ENCODE data around the gene DMRTC2. TPM values are rescaled to one million over a fixed set of nuclear protein-coding genes. Genes with fewer than 3 reads are reported as not detected.

DMRTC2 gene
- total RNA-seq, 1 experiment from 2014 or later, result not detected

DNA sequence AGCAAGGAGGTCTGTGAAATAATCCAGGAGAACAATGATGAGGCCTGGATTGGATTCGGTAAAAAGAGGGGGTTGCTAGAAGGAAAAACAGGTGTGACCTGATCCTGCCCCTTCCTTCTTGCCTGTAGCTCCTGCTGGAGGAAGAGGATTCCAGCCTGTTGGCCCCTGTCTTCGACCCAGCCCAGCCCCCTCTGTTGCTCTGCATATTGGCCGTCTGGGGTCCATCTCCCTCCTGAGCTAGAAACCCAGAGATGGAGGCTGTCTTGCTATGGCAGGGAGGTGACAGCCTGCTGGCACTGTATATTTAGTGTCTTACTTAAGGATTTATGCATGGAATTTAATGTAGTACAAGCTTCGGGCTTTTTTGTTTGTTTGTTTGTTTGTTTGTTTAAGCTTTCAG lies 6.6 kb downstream of the DMRTC2 start:
- ChIA-PET RAD21 (ENCODE audit: low non-redundant PET in 1 of 2, low total read pairs in 2 of 2, uncharacterized antibody in 2 of 2, unreplicated experiment in 2 of 2) (no interaction called here), POLR2A (no interaction called here), CTCF (interaction anchor here (1.3 kb wide), 1 partner anchor 15 kb away, joined by 9 read pairs; no protein-coding TSS in a partner anchor)
- Histone ChIP-seq H3K9ac (ENCODE audit: low read length) (no peak overlapping the region), H3K27me3 (ENCODE audit: insufficient read depth, low read length) (peaks cover 39% of the 10 kb centered on the region), H3K9me2 (ENCODE audit: insufficient read depth) (no peaks in the 10 kb centered on the region), H3K4me3 (replicated peaks in 1 of 2; ENCODE audit: low read depth in 1 of 2, low read length in 2 of 2) (no peak overlapping the region), H3K79me2 (ENCODE audit: insufficient read depth, low read length) (no peaks in the 10 kb centered on the region), H3K36me3 (ENCODE audit: control insufficient read depth in 1 of 2, insufficient read depth in 2 of 2, low read length in 2 of 2) (no peaks in the 10 kb centered on the region), H3K9me3 (ENCODE audit: control insufficient read depth in 1 of 2, insufficient read depth in 1 of 2, low read depth in 1 of 2, low read length in 2 of 2) (no peaks in the 10 kb centered on the region), H3K4me1 (ENCODE audit: control insufficient read depth in 1 of 2, insufficient read depth in 2 of 2, low read length in 2 of 2) (no peaks in the 10 kb centered on the region), H2AFZ (ENCODE audit: low read depth, low read length, poor library complexity, severe bottlenecking) (no peak overlapping the region), H4K20me1 (ENCODE audit: insufficient read depth) (no peaks in the 10 kb centered on the region), H3K27ac (ENCODE audit: low read depth, low read length) (no peak overlapping the region), H3K4me2 (ENCODE audit: low read length) (no peak overlapping the region)
- no TSS peak for BruUV-seq (replicated peaks)
- intact Hi-C loops (cut with micrococcal nuclease), result no loop called here
- DNase-seq (ENCODE audit: low read depth, low spot score), result no peak
- TF ChIP-seq RAD21 (IDR thresholded peaks at IDR 0.05; ENCODE audit: low read depth) (no peak), ELF1 (IDR thresholded peaks at IDR 0.05; ENCODE audit: borderline replicate concordance, low read depth) (no peak), EGR1 (IDR thresholded peaks at IDR 0.05; ENCODE audit: low read depth) (no peak), CEBPB (IDR thresholded peaks at IDR 0.05; ENCODE audit: low read depth) (no peak), POLR2AphosphoS5 (IDR thresholded peaks at IDR 0.05; ENCODE audit: low read depth, low read length) (no peak), JUND (IDR thresholded peaks at IDR 0.05) (no peak), EZH2 (IDR thresholded peaks at IDR 0.05) (no peak), SIN3A (IDR thresholded peaks at IDR 0.05; ENCODE audit: low read depth) (no peak), SRF (IDR thresholded peaks at IDR 0.05; ENCODE audit: low read depth) (no peak), EZH2phosphoT487 (IDR thresholded peaks at IDR 0.05; ENCODE audit: borderline replicate concordance) (no peak), FOSL1 (IDR thresholded peaks at IDR 0.05; ENCODE audit: low read depth) (no peak), POLR2A (IDR thresholded peaks at IDR 0.05; ENCODE audit: borderline replicate concordance, extremely low read depth, insufficient read depth, insufficient read length) (no peak)
- TF ChIP-seq, protein P1, sequence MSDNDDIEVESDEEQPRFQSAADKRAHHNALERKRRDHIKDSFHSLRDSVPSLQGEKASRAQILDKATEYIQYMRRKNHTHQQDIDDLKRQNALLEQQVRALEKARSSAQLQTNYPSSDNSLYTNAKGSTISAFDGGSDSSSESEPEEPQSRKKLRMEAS (IDR thresholded peaks at IDR 0.05), result no peak
- TF ChIP-seq, protein P2, sequence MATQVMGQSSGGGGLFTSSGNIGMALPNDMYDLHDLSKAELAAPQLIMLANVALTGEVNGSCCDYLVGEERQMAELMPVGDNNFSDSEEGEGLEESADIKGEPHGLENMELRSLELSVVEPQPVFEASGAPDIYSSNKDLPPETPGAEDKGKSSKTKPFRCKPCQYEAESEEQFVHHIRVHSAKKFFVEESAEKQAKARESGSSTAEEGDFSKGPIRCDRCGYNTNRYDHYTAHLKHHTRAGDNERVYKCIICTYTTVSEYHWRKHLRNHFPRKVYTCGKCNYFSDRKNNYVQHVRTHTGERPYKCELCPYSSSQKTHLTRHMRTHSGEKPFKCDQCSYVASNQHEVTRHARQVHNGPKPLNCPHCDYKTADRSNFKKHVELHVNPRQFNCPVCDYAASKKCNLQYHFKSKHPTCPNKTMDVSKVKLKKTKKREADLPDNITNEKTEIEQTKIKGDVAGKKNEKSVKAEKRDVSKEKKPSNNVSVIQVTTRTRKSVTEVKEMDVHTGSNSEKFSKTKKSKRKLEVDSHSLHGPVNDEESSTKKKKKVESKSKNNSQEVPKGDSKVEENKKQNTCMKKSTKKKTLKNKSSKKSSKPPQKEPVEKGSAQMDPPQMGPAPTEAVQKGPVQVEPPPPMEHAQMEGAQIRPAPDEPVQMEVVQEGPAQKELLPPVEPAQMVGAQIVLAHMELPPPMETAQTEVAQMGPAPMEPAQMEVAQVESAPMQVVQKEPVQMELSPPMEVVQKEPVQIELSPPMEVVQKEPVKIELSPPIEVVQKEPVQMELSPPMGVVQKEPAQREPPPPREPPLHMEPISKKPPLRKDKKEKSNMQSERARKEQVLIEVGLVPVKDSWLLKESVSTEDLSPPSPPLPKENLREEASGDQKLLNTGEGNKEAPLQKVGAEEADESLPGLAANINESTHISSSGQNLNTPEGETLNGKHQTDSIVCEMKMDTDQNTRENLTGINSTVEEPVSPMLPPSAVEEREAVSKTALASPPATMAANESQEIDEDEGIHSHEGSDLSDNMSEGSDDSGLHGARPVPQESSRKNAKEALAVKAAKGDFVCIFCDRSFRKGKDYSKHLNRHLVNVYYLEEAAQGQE (IDR thresholded peaks at IDR 0.05; ENCODE audit: low read depth), result no peak
- TF ChIP-seq, protein P3, sequence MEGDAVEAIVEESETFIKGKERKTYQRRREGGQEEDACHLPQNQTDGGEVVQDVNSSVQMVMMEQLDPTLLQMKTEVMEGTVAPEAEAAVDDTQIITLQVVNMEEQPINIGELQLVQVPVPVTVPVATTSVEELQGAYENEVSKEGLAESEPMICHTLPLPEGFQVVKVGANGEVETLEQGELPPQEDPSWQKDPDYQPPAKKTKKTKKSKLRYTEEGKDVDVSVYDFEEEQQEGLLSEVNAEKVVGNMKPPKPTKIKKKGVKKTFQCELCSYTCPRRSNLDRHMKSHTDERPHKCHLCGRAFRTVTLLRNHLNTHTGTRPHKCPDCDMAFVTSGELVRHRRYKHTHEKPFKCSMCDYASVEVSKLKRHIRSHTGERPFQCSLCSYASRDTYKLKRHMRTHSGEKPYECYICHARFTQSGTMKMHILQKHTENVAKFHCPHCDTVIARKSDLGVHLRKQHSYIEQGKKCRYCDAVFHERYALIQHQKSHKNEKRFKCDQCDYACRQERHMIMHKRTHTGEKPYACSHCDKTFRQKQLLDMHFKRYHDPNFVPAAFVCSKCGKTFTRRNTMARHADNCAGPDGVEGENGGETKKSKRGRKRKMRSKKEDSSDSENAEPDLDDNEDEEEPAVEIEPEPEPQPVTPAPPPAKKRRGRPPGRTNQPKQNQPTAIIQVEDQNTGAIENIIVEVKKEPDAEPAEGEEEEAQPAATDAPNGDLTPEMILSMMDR (IDR thresholded peaks at IDR 0.05 in 2 of 3, conservative IDR thresholded peaks at IDR 0.05 in 1 of 3; ENCODE audit: borderline replicate concordance in 1 of 3, insufficient read depth in 1 of 3, low read depth in 2 of 3, low read length in 2 of 3), result no peak
- TF ChIP-seq, protein P4, sequence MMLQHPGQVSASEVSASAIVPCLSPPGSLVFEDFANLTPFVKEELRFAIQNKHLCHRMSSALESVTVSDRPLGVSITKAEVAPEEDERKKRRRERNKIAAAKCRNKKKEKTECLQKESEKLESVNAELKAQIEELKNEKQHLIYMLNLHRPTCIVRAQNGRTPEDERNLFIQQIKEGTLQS (IDR thresholded peaks at IDR 0.05), result no peak
- ATAC-seq, result no peak

Data from HCT116 (cell line).